Measurements from ENCODE around the gene BCL6.

BCL6 gene

DNA sequence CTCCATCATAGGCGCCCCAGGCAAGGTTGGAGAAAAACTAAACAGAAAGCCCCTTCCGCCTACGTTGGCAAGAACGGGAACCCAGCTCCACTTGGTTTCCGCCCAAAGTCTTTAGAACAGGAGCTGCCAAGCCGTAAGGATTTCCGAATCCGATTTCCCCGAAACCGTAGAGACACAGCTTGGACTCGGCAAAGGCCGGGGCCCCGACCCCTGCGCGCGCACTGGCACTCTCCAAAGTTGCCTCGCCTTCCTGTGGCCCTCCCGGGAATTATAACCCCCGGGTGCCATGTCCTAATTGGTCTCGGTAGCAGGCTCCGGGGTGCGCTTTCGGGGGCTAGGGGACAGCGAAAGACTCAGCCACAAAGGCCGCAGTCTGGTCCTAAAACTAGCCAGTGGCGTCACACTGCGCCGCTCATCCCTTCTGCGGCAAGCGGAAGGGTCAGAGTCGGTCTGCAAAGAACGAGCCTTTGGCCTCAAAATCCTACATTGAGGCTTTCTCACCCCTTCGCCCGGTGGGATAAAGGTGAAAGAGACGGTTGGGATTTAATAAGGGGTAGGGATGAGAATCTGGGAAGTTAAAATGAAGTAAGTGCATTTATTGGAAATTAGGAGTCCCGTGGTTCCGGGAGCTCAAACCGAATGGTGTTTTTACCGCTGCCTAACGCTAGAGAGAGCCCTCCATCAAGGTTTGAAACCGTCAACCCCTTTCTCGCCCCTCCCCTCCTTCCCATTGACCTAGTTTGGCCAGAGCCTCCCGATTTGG, 6.8 kb downstream of the BCL6 start:
- DNase-seq, result peak; percentile 79 to 87

DNA sequence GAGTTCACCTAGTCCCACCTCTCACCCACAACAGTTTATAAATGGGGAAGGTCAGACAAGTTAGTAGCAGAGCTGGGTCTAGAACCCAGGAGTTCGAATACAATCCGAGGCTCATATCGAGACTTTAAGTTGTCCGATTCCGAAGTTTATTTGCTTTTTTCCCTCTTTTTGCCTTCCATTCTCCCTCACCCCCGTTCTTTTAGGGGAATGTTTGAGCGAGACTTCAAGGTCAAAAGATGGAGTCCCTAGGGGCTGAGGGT, 7.3 kb downstream of the BCL6 start:
- DNase-seq, result no peak

DNA sequence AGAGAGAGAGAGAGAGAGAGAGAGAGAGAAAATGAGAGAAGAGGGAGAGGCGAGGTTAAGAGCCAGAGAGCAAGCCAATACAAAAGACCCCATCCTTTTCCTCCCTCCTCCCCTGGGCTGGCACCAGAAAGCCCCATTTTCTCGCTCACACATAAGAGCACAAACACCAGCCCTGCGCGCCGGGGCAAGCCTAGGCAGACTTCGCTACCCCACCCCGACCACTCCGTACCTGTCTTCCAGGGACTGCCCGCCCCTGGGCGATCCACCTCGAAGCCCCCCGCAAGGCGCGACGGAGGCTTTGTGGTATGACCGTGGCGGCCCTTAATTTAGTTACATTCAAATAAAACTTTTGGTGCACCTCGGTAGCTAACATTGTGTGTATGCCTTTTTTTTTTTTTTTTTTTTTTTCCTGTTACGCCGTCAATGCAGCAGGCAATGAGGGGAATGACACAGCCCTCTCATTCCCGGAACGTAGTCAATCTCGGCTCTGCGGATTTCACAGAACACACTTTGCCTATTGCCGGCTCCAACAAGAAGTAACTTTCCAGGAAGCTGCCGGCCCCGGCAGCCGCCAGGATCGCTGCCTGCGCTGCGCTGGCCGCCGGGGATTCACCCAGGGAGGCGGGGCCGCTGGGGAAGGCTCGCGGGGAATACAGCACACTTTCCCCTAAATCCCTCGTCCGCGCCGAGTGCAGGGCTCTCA, 7.7 kb downstream of the BCL6 start:
- DNase-seq, result peak; percentile 92

GRCh38 chr3:187737006-187737367, 8.3 kb downstream of the BCL6 start:
- DNase-seq, result no peak

GRCh38 chr3:187736418-187736871, 8.8 kb downstream of the BCL6 start:
- peak; percentile 21 to 38 for DNase-seq

DNA sequence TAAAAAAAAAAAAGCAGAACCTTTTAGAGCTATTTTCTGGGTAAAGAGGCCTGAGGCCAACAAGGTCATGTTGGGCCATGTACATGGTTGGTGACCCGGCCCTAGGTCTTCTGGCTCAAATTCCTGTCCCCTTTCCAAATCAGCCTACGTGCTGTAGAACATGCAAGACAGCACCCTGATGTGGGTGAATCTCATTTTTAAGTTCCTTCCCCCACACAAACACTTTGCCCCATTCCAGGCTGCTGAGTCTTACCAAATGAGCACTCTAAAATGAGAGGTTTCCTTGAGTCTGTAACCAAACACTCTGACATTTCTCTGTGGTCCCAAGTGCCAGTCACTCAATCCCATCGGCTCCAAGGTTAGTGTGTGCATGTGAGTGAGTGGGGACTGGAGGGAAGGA, 9.4 kb downstream of the BCL6 start:
- no peak for DNase-seq

DNA sequence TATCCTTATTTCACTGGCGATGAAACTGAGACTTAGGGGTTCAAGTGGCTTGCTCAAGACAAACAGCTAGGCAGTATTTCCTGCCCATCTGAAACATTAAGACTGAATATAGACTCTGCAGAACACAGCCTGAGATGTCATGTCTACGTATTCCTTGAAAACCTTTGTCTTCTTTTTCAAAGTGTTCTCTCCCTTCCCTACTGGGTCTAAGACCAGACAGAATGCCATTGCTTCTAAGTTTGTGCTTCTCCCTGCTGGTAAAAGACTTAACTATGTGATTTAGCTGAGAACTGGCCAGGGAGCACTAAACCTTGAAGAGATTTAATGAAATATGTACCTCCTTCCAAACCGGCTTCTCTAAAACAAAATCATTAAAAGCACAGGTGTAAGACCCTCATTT, 9.9 kb downstream of the BCL6 start:
- DNase-seq, result no peak

DNA sequence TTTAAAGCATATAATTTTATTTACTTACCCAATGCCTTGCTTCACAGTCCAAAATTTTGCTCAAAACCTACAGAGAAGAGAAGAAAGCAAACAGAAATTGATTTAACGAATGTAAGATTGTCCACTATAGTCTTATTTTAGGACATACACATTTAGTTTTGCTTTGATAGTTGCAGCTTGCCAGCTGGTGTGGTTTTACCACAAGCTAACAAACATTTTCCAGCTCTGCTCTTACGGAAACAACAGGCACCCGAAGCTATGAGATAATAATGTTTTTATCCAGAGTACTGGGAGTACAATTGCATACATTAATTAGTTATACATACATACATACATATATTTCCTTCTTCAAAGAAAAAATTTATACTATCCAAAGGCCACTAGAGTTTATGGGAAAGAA, 10.4 kb downstream of the BCL6 start:
- DNase-seq, result no peak

DNA sequence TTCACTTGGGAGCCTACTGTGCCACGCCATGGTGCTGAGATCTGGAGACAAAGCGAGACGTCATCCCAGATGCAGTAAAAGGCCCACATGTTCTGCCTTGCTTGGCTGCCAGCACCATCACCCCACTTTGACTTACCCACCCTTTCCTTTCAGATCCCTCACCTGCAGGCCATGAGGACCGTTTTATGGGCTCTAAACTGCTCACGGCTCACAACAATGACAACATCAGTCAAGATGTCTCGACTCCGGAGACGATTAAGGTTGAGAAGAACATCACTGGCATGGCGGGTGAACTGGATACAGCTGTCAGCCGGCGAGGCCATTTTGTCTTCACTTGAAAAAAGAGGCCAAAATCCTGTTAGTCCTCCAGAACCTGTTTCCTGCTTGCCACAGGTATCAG, 11.9 kb downstream of the BCL6 start:
- no peak for DNase-seq

GRCh38 chr3:187729598-187729997, 15.7 kb downstream of the BCL6 start:
- no peak for DNase-seq

- no peak for DNase-seq
These were observed 16.2 kb downstream of the BCL6 start for GRCh38 chr3:187728940-187729583.

- no peak for DNase-seq
These were observed 17.0 kb downstream of the BCL6 start for GRCh38 chr3:187728248-187728647.

DNA sequence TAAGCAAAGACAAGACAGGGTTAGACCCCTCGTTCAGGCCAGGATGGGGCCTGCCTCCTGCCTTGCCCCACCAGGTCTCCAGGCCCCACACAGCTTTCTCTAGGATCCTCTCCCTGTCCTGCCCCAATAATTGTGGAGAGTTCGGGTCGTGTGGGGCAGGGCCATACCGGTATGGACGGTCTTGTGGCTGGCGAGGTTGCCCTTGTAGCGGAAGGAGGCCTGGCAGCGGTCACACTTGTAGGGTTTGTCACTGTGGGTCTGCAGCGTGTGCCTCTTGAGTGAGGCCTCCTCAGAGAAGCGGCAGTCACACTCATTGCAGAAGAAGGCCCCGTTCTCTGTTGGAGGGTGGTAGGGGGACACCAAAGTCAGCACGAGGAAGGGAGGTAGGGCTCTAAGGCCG, 18.7 kb downstream of the BCL6 start:
- no peak for DNase-seq

GRCh38 chr3:187725653-187726370, 19.5 kb downstream of the BCL6 start:
- DNase-seq, result no peak

DNA sequence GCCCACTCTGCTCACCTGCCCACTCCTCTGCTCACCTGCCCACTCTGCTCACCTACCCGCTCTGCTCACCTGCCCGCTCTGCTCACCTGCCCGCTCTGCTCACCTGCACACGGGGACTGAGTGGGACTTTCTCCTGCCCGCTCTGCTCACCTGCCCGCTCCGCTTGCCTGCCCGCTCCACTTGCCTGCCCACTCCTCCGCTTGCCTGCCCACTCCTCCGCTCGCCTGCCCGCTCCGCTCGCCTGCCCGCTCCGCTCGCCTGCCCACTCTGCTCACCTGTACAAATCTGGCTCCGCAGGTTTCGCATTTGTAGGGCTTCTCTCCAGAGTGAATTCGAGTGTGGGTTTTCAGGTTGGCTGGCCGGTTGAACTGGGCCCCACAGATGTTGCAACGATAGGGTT, 20.0 kb downstream of the BCL6 start:
- DNase-seq, result no peak

GRCh38 chr3:187722206-187722612, 23.1 kb downstream of the BCL6 start:
- no peak for DNase-seq

GRCh38 chr3:187721055-187721454, 24.2 kb downstream of the BCL6 start:
- DNase-seq, result no peak

GRCh38 chr3:187720337-187720670, 25.0 kb downstream of the BCL6 start:
- DNase-seq, result no peak

DNA sequence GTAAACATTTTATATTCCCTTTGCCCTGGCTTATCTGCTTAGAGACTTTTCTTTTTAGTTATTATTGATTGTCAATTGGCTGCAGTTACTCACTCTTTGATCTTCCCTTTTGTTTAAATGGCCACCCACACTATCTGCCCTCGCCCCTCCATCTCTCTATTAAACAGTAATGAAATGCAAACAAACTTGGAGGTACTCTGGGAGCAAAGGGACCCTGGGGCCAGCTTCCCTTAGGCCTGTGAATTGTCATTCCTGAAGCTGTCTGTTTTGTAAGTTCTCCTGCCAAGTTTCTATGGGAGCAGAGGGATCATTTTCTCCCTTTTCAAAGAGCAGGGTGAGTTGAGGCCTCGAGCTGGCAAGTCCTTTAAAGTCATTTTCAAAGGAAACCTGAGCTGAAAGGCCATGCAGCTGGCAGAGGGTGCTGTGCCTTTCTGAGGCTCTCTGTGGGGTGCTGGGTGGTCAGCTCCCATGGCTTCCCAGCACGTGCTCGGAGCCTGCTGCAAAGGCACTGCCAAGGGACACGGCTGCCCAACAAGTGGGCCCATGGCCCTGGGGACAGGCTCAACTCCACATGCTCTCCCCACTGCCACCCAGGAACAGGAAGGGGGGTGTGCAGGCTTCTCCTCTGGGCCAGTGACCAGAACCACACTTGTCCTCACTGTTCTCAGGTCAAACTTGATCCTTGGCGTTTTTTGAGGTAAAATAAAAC, 25.5 kb downstream of the BCL6 start:
- DNase-seq, result no peak

- DNase-seq, result no peak
These were observed 26.5 kb downstream of the BCL6 start for GRCh38 chr3:187718802-187719201.

- no peak for DNase-seq
These were observed 27.7 kb downstream of the BCL6 start for GRCh38 chr3:187717572-187717971.

DNA sequence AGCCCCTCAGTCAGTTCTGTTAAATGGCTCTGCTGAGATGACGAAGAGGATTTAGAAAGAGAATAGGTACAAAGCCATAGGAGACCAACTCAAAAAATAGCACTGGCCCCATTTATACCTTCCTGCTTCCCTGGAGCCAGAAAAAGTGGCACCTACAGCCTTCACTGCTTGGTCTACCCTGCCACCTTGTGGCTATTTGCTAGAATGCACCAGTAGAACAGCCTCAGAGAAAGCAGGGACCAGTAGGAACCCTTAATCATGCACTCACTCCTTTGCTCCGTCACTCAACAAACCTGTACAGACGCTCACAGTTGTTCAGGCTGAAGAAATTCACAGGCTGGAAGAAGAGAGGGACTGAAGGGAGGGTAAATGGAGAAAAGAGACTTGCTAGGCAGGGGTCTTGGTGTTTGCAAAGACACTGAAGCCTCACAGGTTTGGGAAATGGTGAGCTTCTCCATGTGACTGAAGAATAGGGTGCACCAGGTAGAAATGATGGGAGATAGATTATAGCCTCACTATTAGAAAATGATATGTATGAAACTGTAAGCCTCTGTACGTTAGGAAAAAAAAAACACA, 30.8 kb downstream of the BCL6 start:
- peak; percentile 70 to 84 for DNase-seq

DNA sequence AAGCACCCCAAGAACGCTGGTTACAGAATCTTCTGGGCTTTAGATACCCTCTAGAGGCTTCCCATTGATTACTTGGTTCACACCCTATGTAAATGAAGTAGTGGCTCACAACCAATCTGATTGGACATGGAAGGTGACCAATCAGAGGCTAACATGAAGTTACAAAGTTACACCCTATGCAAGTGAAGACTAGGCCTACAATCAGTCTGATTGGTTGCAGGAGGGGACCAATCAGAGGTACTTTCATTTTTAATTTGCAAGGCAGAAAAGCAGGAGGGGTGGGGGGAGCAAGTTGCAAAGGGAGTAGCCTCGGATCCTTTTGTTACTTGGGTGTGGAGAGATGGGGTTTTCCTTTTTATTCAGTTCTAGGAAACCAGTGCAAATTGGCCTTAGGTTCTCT, 31.8 kb downstream of the BCL6 start:
- DNase-seq, result peak in 1 of 2 donors; percentile 72
